HCT116 (cell line): ENCODE results near the gene TMEM50B.

Source experiments
- POLR2AphosphoS5 ChIP-seq: IDR thresholded peaks from 2 replicates; pipeline ENCODE4 v1.6.1; 2011; ENCODE audit warnings: mild to moderate bottlenecking, low read depth, low read length, moderate library complexity
- SIN3A ChIP-seq: IDR thresholded peaks from 2 replicates; pipeline ENCODE4 v1.6.1; 2012; ENCODE audit warnings: low read depth
- TF ChIP-seq, protein P1 (sequence below), 3 experiments: fragments of 200-600 bp in 1 of 3; sonication (generic) in 1 of 3; IDR thresholded peaks in 2 of 3; conservative IDR thresholded peaks in 1 of 3; 2 replicates each; pipeline ENCODE4 v1.5.1; 2012 to 2017; ENCODE audit warnings: low read depth in 2 of 3, low read length in 2 of 3, antibody characterized with exemption in 1 of 3, borderline replicate concordance in 1 of 3, control low read depth in 1 of 3, mild to moderate bottlenecking in 1 of 3, mixed read lengths in 1 of 3, mixed run types in 1 of 3, moderate library complexity in 1 of 3; ENCODE audit not compliant: insufficient read depth in 1 of 3
- TF ChIP-seq, protein P2 (sequence below): IDR thresholded peaks from 2 replicates; pipeline ENCODE4 v1.6.1; 2012
- TF ChIP-seq, protein P3 (sequence below): IDR thresholded peaks from 2 replicates; pipeline ENCODE4 v1.6.1; 2012; ENCODE audit warnings: low read depth

DNA sequence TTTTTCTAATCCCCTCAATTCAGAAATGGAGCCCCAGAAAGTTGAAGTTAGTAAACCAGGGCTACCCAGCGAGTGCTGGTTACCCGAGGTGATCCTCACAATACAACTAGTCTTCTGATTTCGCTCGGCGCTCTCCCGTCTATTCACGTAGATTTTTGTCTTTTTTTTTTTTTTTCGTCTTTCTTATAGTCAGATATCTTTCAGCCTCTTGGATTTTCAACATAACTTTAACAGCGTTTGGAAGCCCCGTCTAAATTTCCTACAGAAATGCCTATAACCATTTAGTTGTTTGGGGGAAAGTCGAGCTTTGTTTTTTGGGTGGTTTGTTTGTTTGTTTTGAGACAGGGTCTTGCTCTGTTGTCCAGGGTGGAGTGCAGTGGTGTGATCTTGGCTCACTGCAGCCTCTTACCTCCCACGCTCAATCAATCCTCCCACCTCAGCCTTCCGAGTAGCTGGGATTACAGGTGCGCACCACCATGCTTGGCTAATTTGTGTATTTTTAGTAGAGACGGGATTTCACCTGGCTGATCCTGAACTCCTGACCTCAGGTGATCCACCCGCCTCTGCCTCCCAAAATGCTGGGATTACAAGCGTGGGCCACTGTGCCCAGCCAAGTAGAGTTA lies 818 bp upstream of the TMEM50B start:
- TF ChIP-seq POLR2AphosphoS5 (no peak), SIN3A (no peak)
- TF ChIP-seq, protein P1, sequence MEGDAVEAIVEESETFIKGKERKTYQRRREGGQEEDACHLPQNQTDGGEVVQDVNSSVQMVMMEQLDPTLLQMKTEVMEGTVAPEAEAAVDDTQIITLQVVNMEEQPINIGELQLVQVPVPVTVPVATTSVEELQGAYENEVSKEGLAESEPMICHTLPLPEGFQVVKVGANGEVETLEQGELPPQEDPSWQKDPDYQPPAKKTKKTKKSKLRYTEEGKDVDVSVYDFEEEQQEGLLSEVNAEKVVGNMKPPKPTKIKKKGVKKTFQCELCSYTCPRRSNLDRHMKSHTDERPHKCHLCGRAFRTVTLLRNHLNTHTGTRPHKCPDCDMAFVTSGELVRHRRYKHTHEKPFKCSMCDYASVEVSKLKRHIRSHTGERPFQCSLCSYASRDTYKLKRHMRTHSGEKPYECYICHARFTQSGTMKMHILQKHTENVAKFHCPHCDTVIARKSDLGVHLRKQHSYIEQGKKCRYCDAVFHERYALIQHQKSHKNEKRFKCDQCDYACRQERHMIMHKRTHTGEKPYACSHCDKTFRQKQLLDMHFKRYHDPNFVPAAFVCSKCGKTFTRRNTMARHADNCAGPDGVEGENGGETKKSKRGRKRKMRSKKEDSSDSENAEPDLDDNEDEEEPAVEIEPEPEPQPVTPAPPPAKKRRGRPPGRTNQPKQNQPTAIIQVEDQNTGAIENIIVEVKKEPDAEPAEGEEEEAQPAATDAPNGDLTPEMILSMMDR (IDR thresholded peaks at IDR 0.05 in 2 of 3, conservative IDR thresholded peaks at IDR 0.05 in 1 of 3; ENCODE audit: borderline replicate concordance in 1 of 3, insufficient read depth in 1 of 3, low read depth in 2 of 3, low read length in 2 of 3): no peak
- TF ChIP-seq, protein P2, sequence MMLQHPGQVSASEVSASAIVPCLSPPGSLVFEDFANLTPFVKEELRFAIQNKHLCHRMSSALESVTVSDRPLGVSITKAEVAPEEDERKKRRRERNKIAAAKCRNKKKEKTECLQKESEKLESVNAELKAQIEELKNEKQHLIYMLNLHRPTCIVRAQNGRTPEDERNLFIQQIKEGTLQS: no peak
- TF ChIP-seq, protein P3, sequence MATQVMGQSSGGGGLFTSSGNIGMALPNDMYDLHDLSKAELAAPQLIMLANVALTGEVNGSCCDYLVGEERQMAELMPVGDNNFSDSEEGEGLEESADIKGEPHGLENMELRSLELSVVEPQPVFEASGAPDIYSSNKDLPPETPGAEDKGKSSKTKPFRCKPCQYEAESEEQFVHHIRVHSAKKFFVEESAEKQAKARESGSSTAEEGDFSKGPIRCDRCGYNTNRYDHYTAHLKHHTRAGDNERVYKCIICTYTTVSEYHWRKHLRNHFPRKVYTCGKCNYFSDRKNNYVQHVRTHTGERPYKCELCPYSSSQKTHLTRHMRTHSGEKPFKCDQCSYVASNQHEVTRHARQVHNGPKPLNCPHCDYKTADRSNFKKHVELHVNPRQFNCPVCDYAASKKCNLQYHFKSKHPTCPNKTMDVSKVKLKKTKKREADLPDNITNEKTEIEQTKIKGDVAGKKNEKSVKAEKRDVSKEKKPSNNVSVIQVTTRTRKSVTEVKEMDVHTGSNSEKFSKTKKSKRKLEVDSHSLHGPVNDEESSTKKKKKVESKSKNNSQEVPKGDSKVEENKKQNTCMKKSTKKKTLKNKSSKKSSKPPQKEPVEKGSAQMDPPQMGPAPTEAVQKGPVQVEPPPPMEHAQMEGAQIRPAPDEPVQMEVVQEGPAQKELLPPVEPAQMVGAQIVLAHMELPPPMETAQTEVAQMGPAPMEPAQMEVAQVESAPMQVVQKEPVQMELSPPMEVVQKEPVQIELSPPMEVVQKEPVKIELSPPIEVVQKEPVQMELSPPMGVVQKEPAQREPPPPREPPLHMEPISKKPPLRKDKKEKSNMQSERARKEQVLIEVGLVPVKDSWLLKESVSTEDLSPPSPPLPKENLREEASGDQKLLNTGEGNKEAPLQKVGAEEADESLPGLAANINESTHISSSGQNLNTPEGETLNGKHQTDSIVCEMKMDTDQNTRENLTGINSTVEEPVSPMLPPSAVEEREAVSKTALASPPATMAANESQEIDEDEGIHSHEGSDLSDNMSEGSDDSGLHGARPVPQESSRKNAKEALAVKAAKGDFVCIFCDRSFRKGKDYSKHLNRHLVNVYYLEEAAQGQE: no peak
